A549 treated with DMSO at 1 μM for 4 hours (cell line): ENCODE measurements around the gene ZNF678. TPM values are rescaled to one million over a fixed set of nuclear protein-coding genes. Genes with fewer than 3 reads are reported as not detected.

Experiments
- total RNA-seq: library from RNA; stranded (reverse); fragments of 200-300 nt; extraction: Qiagen RNA extraction; gene quantifications from 5 replicates; pipeline ENCODE4 v1.2.3, GENCODE V29; 2022; ENCODE audit warnings: low read depth

ZNF678 gene
- total RNA-seq: 1.5 to 2.6 TPM (median 2.3 TPM) in 5 replicates

GRCh38 chr1:227563324-227564201, at the start of gene ZNF678:
Gene ZNF678, plus strand, starts transcription at chr1:227563556. Its CDS starts 87,436 bp downstream, at chr1:227650992.

Other genes starting within 250 kb of the ZNF678 start
- gene CDC42BPA, start 245.1 kb upstream of the ZNF678 start, total RNA-seq: 9.3 to 11.8 TPM (median 11.5 TPM) in 5 replicates
- gene JMJD4, start 171.7 kb downstream of the ZNF678 start, total RNA-seq: 25.4 to 30.5 TPM (median 29.2 TPM) in 5 replicates
- 26.8 to 32.3 TPM (median 29.8 TPM) in 5 replicates for gene SNAP47, start 171.9 kb downstream of the ZNF678 start, total RNA-seq